Measurements from ENCODE around the gene PDGFB.

Gene PDGFB

DNA sequence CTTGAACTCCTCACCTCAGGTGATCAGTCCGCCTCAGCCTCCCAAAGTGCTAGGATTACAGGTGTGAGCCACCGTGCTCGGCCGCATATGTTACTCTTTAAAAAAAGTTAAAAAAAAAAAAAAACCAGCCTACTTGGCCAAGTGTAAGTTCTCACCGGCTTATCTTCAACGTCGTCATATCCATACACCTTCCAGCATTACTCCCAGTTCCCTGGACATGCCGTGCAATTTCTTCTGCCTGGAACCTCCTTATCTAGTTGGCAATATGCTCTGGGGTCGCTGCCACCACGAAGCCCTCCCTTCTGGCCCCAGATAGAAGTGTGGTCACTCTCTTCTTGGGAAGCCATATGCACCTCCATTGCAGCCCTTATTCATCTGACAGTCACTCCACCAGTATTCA lies 56.0 kb downstream of the PDGFB start:
- ChIA-PET POLR2A (no interaction called here), CTCF (no interaction called here)
- no peak for DNase-seq (ENCODE audit: extremely low spot score)
- TF ChIP-seq, protein P1, sequence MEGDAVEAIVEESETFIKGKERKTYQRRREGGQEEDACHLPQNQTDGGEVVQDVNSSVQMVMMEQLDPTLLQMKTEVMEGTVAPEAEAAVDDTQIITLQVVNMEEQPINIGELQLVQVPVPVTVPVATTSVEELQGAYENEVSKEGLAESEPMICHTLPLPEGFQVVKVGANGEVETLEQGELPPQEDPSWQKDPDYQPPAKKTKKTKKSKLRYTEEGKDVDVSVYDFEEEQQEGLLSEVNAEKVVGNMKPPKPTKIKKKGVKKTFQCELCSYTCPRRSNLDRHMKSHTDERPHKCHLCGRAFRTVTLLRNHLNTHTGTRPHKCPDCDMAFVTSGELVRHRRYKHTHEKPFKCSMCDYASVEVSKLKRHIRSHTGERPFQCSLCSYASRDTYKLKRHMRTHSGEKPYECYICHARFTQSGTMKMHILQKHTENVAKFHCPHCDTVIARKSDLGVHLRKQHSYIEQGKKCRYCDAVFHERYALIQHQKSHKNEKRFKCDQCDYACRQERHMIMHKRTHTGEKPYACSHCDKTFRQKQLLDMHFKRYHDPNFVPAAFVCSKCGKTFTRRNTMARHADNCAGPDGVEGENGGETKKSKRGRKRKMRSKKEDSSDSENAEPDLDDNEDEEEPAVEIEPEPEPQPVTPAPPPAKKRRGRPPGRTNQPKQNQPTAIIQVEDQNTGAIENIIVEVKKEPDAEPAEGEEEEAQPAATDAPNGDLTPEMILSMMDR (IDR thresholded peaks at IDR 0.05; ENCODE audit: control extremely low read depth, extremely low read depth, low read depth, missing control alignments) = no peak

DNA sequence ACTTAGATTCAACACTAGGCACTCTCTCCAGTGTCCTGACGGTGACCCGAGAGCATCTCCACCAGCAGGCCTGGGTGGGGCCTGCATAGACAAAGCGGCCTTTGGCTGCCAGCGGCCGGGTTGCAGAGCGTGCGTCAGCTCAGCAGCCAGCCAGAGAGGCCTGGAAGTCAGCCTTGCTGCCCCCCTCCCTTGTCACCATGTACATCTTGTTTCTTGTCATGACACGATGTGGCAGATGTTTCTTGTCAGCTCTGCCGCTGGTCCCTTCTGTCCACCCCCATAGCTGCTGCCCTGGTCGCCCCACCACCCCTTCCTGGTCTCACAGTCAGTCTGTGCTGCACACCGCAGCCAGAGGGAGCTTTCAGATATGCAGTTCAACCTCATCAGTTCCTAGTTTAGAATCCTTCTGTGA lies 59.2 kb downstream of the PDGFB start:
- CTCF ChIA-PET = interaction anchor here (0.9 to 1.5 kb wide), 2 partner anchors 14 to 131 kb away, joined by 3 to 4 read pairs; no protein-coding TSS in a partner anchor
- TF ChIP-seq, protein P1 (IDR thresholded peaks at IDR 0.05; ENCODE audit: control extremely low read depth, extremely low read depth, low read depth, missing control alignments) = no peak
- POLR2A ChIA-PET = no interaction called here
- DNase-seq (ENCODE audit: extremely low spot score) = no peak

GRCh38 chr22:39184586-39185577 lies 59.9 kb downstream of the PDGFB start:
- POLR2A ChIA-PET = no interaction called here
- CTCF ChIA-PET = interaction anchor here (0.9 to 1.5 kb wide), 3 partner anchors 13 to 132 kb away, joined by 3 to 5 read pairs (median 4); no protein-coding TSS in a partner anchor
- TF ChIP-seq, protein P1 (IDR thresholded peaks at IDR 0.05; ENCODE audit: control extremely low read depth, extremely low read depth, low read depth, missing control alignments) = no peak
- no peak for DNase-seq (ENCODE audit: extremely low spot score)

GRCh38 chr22:39183991-39184585 lies 60.7 kb downstream of the PDGFB start:
- CTCF ChIA-PET = interaction anchor here (1.3 to 1.4 kb wide), 2 partner anchors 11 to 13 kb away, joined by 3 to 5 read pairs; no protein-coding TSS in a partner anchor
- POLR2A ChIA-PET = no interaction called here
- no peak for DNase-seq (ENCODE audit: extremely low spot score)
- TF ChIP-seq, protein P1 (IDR thresholded peaks at IDR 0.05; ENCODE audit: control extremely low read depth, extremely low read depth, low read depth, missing control alignments) = no peak

GRCh38 chr22:39182478-39183030 lies 62.2 kb downstream of the PDGFB start:
- no peak for DNase-seq (ENCODE audit: extremely low spot score)
- ChIA-PET POLR2A (interaction anchor here (0.8 kb wide), 1 partner anchor 137 kb away, joined by 3 read pairs; no protein-coding TSS in a partner anchor), CTCF (interaction anchor here (0.9 to 1.9 kb wide), 5 partner anchors 9 to 175 kb away, joined by 3 to 5 read pairs (median 4); no protein-coding TSS in a partner anchor)
- TF ChIP-seq, protein P1 (IDR thresholded peaks at IDR 0.05; ENCODE audit: control extremely low read depth, extremely low read depth, low read depth, missing control alignments) = no peak

DNA sequence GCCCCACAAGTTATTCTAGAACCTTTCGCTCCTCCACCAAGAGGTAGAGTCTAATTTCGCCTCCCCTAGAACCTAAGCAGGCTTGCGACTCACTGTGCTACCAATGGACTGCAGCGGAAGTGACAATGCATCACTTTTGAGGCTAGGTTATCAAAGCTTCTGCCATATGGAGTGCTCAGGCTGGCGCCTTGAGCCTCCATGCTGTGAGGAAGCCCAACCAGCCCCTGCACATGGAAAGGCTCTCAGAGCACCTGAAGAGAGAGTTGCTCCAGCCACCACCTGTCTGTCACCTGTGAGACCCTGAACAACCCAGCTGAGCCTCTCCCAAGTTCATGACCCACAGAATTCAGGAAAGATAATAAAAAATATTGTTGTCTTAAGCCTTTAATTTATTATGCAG lies 63.0 kb downstream of the PDGFB start:
- CTCF ChIA-PET = interaction anchor here (0.9 to 1.9 kb wide), 3 partner anchors 11 to 129 kb away, joined by 4 to 5 read pairs (median 4); no protein-coding TSS in a partner anchor

More for the DNA sequence above, 63.0 kb downstream of the PDGFB start:
- TF ChIP-seq, protein P1 (IDR thresholded peaks at IDR 0.05; ENCODE audit: control extremely low read depth, extremely low read depth, low read depth, missing control alignments) = no peak
- no peak for DNase-seq (ENCODE audit: extremely low spot score)
- POLR2A ChIA-PET = no interaction called here
